Omental fat pad (tissue), 4 donors: ENCODE measurements around the gene DAW1. TPM values are rescaled to one million over a fixed set of nuclear protein-coding genes. Genes with fewer than 3 reads are reported as not detected.

Source experiments
- ATAC-seq: fragments of 150-250 bp; one replicate; pipeline ENCODE4 v1.9.1; 2016; ENCODE audit warnings: mild to moderate bottlenecking, moderate library complexity; ENCODE audit not compliant: low FRiP score
- DNase-seq: peaks from one replicate; pipeline ENCODE4 v3.0.0-alpha.2; 2019; ENCODE audit warnings: low spot score
- CTCF ChIP-seq, 3 donors: fragments of 450-650 bp; IDR thresholded peaks; one replicate each; pipeline ENCODE4 v1.5.1; 2016 to 2017; ENCODE audit warnings: antibody characterized with exemption in 3 of 3, mild to moderate bottlenecking in 3 of 3, moderate library complexity in 2 of 3
- total RNA-seq, 4 donors: library from RNA; depleted of rRNA; stranded (reverse); fragments of >200 nt; gene quantifications; one replicate each; pipeline ENCODE4 v1.1.0, GENCODE V29; 2016

DAW1 gene
- total RNA-seq, 4 donors from 2014 or later: 1.9 to 11.0 TPM; not detected in 2

GRCh38 chr2:227903381-227903780 is 31.9 kb downstream of the DAW1 start:
- TF ChIP-seq CTCF (IDR thresholded peaks at IDR 0.05): no peak
- ATAC-seq (no peak), DNase-seq (no peak)

- no peak for ATAC-seq
- no peak for DNase-seq
- no peak for TF ChIP-seq CTCF (IDR thresholded peaks at IDR 0.05)
These were observed 35.6 kb downstream of the DAW1 start for GRCh38 chr2:227906991-227907390.

- no peak for ATAC-seq
- DNase-seq: no peak
- TF ChIP-seq CTCF (IDR thresholded peaks at IDR 0.05): no peak
These were observed 37.0 kb downstream of the DAW1 start for GRCh38 chr2:227908266-227909054.

GRCh38 chr2:227914362-227914761 is 42.9 kb downstream of the DAW1 start:
- DNase-seq: no peak
- TF ChIP-seq CTCF (IDR thresholded peaks at IDR 0.05): no peak

GRCh38 chr2:227921648-227922047 is 50.2 kb downstream of the DAW1 start:
- TF ChIP-seq CTCF (IDR thresholded peaks at IDR 0.05): no peak
- ATAC-seq (no peak), DNase-seq (no peak)

More at GRCh38 chr2:227914362-227914761, 42.9 kb downstream of the DAW1 start:
- no peak for ATAC-seq

GRCh38 chr2:227932001-227932400 is 60.6 kb downstream of the DAW1 start:
- no peak for TF ChIP-seq CTCF (IDR thresholded peaks at IDR 0.05)
- ATAC-seq: no peak
- DNase-seq: no peak

- no peak for ATAC-seq
- TF ChIP-seq CTCF (IDR thresholded peaks at IDR 0.05): no peak
- DNase-seq: no peak
These were observed 61.0 kb downstream of the DAW1 start for GRCh38 chr2:227932403-227932802.
